H1 (cell line): ENCODE measurements around the gene ENOX2. TPM values are rescaled to one million over a fixed set of nuclear protein-coding genes. Genes with fewer than 3 reads are reported as not detected.

Experiments
- CTCF ChIA-PET: fragments of 300-600 bp; sonication (Branson Sonifier 250); formaldehyde crosslinking; loops from one replicate; lab custom pipeline; 2021; ENCODE audit not compliant: partially characterized antibody; lab: Charles Lee
- POLR2A ChIA-PET: fragments of 300-600 bp; sonication (Branson Sonifier 250); formaldehyde crosslinking; loops from one replicate; lab custom pipeline; 2021; ENCODE audit warnings: inconsistent platforms; ENCODE audit not compliant: partially characterized antibody; lab: Charles Lee
- DNase-seq, 2 experiments: peaks; one replicate each; pipeline versions ENCODE4 v3.0.0 to v3.0.0-alpha.2; 2010 to 2022; ENCODE audit warnings: low spot score in 2 of 2, low read depth in 1 of 2, mixed read lengths in 1 of 2
- FAIRE-seq: peaks from 2 replicates; lab custom pipeline; 2011; peaks lifted over from hg19 to GRCh38; lab: Jason Lieb, UNC
- H2AFZ ChIP-seq: 2 replicates; pipeline ENCODE4 v1.8.1; 2012; ENCODE audit warnings: low read length, inconsistent platforms
- H2AK5ac ChIP-seq: 2 replicates; pipeline ENCODE4 v1.6.1; 2013; ENCODE audit warnings: low read depth, low read length
- H2BK120ac ChIP-seq: replicated peaks from 2 replicates; pipeline ENCODE3; 2013; ENCODE audit warnings: low read depth, low read length, inconsistent platforms
- H2BK12ac ChIP-seq: 2 replicates; pipeline ENCODE4 v1.6.1; 2013; ENCODE audit warnings: low read depth, low read length
- H2BK15ac ChIP-seq: 2 replicates; pipeline ENCODE4 v1.6.1; 2013; ENCODE audit warnings: low read length
- H2BK20ac ChIP-seq: 2 replicates; pipeline ENCODE4 v1.6.1; 2013; ENCODE audit warnings: low read length
- H2BK5ac ChIP-seq: 2 replicates; pipeline ENCODE4 v1.6.1; 2013; ENCODE audit warnings: low read depth, low read length
- H3K14ac ChIP-seq: 2 replicates; pipeline ENCODE4 v1.6.1; 2013; ENCODE audit warnings: inconsistent platforms; ENCODE audit not compliant: insufficient read length
- H3K18ac ChIP-seq: 2 replicates; pipeline ENCODE4 v1.6.1; 2013; ENCODE audit warnings: low read length; ENCODE audit errors: extremely low read depth
- H3K23ac ChIP-seq: 2 replicates; pipeline ENCODE4 v1.6.1; 2013; ENCODE audit warnings: inconsistent platforms; ENCODE audit not compliant: insufficient read length
- H3K23me2 ChIP-seq: 2 replicates; pipeline ENCODE4 v1.6.1; 2013; ENCODE audit warnings: low read depth, low read length
- H3K27ac ChIP-seq: 2 replicates; pipeline ENCODE4 v1.6.1; 2011; ENCODE audit warnings: low read depth, low read length, inconsistent platforms
- H3K27me3 ChIP-seq, 4 experiments: replicated peaks in 1 of 4; 1 replicate in 1 of 4; 2 replicates in 3 of 4; pipeline versions ENCODE4 v1.6.1 to v1.8.1; 2011 to 2013; ENCODE audit warnings: low read length in 3 of 4, mild to moderate bottlenecking in 3 of 4, inconsistent platforms in 2 of 4, mixed read lengths in 2 of 4, moderate library complexity in 1 of 4; ENCODE audit not compliant: control insufficient read depth in 3 of 4, insufficient read depth in 3 of 4; ENCODE audit errors: extremely low read depth in 1 of 4
- H3K36me3 ChIP-seq, 4 experiments: 2 replicates each; pipeline versions ENCODE4 v1.6.1 to v1.8.1; 2011 to 2013; ENCODE audit warnings: mild to moderate bottlenecking in 4 of 4, low read length in 3 of 4, moderate library complexity in 2 of 4, control low read depth in 1 of 4, inconsistent platforms in 1 of 4; ENCODE audit not compliant: insufficient read depth in 4 of 4, control insufficient read depth in 2 of 4
- H3K4ac ChIP-seq: replicated peaks from 2 replicates; pipeline ENCODE3; 2013; ENCODE audit warnings: low read length, low read depth, mixed read lengths, inconsistent platforms; ENCODE audit not compliant: insufficient read length
- H3K4me1 ChIP-seq, 4 experiments: replicated peaks in 1 of 4; 1 replicate in 1 of 4; 2 replicates in 3 of 4; pipeline versions ENCODE4 v1.6.1 to v1.8.1; 2011 to 2013; ENCODE audit warnings: low read length in 3 of 4, inconsistent platforms in 2 of 4, mixed read lengths in 1 of 4; ENCODE audit not compliant: insufficient read depth in 4 of 4, control insufficient read depth in 3 of 4
- H3K4me2 ChIP-seq, 2 experiments: 2 replicates each; pipeline versions ENCODE4 v1.6.1 to v1.8.1; 2011 to 2013; ENCODE audit warnings: low read depth in 2 of 2, low read length in 2 of 2, control low read depth in 1 of 2, inconsistent platforms in 1 of 2, mild to moderate bottlenecking in 1 of 2; ENCODE audit not compliant: insufficient read depth in 1 of 2
- H3K4me3 ChIP-seq, 4 experiments: fragments of 200-600, 300-600 bp in 1 of 4; sonication (generic), shearing (Covaris generic), sonication (Bioruptor Twin) in 1 of 4; 2 replicates each; pipeline versions ENCODE4 v1.5.1 to v1.8.1; 2011 to 2016; ENCODE audit warnings: low read length in 4 of 4, low read depth in 3 of 4, control low read depth in 2 of 4, inconsistent platforms in 2 of 4, mild to moderate bottlenecking in 2 of 4, mixed read lengths in 1 of 4, moderate library complexity in 1 of 4; ENCODE audit not compliant: insufficient read depth in 2 of 4; ENCODE audit errors: extremely low read depth in 1 of 4
- H3K56ac ChIP-seq: replicated peaks from 2 replicates; pipeline ENCODE3; 2013; ENCODE audit warnings: low read depth, mild to moderate bottlenecking, mixed read lengths, low read length, inconsistent platforms; ENCODE audit not compliant: insufficient read length
- H3K79me1 ChIP-seq: 2 replicates; pipeline ENCODE4 v1.6.1; 2013; ENCODE audit warnings: low read depth, low read length, control low read depth
- H3K79me2 ChIP-seq, 2 experiments: 2 replicates each; pipeline versions ENCODE4 v1.6.1 to v1.8.1; 2012 to 2013; ENCODE audit warnings: low read length in 2 of 2, mild to moderate bottlenecking in 2 of 2, inconsistent platforms in 1 of 2; ENCODE audit not compliant: insufficient read depth in 2 of 2, control insufficient read depth in 1 of 2
- H3K9ac ChIP-seq, 4 experiments: replicated peaks in 1 of 4; 1 replicate in 1 of 4; 2 replicates in 3 of 4; pipeline versions ENCODE4 v1.6.1 to v1.8.1; 2011 to 2013; ENCODE audit warnings: low read depth in 3 of 4, low read length in 3 of 4, control low read depth in 2 of 4, mild to moderate bottlenecking in 2 of 4, moderate library complexity in 2 of 4, inconsistent platforms in 1 of 4; ENCODE audit errors: extremely low read depth in 1 of 4
- H3K9me3 ChIP-seq, 2 experiments: 2 replicates each; pipeline versions ENCODE4 v1.6.1 to v1.8.1; 2012 to 2013; ENCODE audit warnings: mild to moderate bottlenecking in 2 of 2, moderate library complexity in 2 of 2, control low read depth in 1 of 2, inconsistent platforms in 1 of 2, low read depth in 1 of 2, low read length in 1 of 2, mixed read lengths in 1 of 2; ENCODE audit not compliant: insufficient read depth in 2 of 2
- H4K20me1 ChIP-seq, 2 experiments: replicated peaks in 1 of 2; 2 replicates each; pipeline versions ENCODE3 to v1.8.1; 2011 to 2013; ENCODE audit warnings: inconsistent platforms in 2 of 2, low read length in 2 of 2, mild to moderate bottlenecking in 1 of 2; ENCODE audit not compliant: insufficient read depth in 2 of 2, control insufficient read depth in 1 of 2
- H4K5ac ChIP-seq: 2 replicates; pipeline ENCODE4 v1.6.1; 2013; ENCODE audit warnings: low read length, low read depth, mixed read lengths, inconsistent platforms; ENCODE audit not compliant: insufficient read length
- H4K8ac ChIP-seq: 2 replicates; pipeline ENCODE4 v1.8.0; 2013; ENCODE audit warnings: mild to moderate bottlenecking, moderate library complexity, low read length, inconsistent platforms; ENCODE audit not compliant: insufficient read depth; ENCODE audit errors: extremely low read depth
- H4K91ac ChIP-seq: replicated peaks from 2 replicates; pipeline ENCODE3; 2013; ENCODE audit warnings: low read length, mixed read lengths, inconsistent platforms; ENCODE audit not compliant: insufficient read length
- ASH2L ChIP-seq: fragments of 200-600, 300-600 bp; sonication (generic); IDR thresholded peaks from one replicate; pipeline ENCODE4 v1.7.1; 2017; ENCODE audit warnings: low read length
- BCL11A ChIP-seq, 2 experiments: IDR thresholded peaks; one replicate each; pipeline ENCODE4 v1.6.1; 2011; ENCODE audit warnings: low read depth in 2 of 2, low read length in 2 of 2, mild to moderate bottlenecking in 2 of 2
- CBX5 ChIP-seq: fragments of 300-800, 300-1000 bp; sonication (generic); IDR thresholded peaks from 2 replicates; pipeline ENCODE4 v1.7.1; 2016; ENCODE audit warnings: antibody characterized with exemption, low read length, low read depth
- CBX8 ChIP-seq: fragments of 300-800, 300-1000 bp; sonication (generic); IDR thresholded peaks from 2 replicates; pipeline ENCODE4 v1.7.1; 2016; ENCODE audit warnings: low read depth, low read length, borderline replicate concordance
- FOSL1 ChIP-seq: IDR thresholded peaks from 2 replicates; pipeline ENCODE4 v1.6.1; 2011; ENCODE audit warnings: mild to moderate bottlenecking, low read depth, low read length, moderate library complexity; ENCODE audit not compliant: insufficient read depth
- HDAC6 ChIP-seq: IDR thresholded peaks from one replicate; pipeline ENCODE4 v1.7.1; 2012; ENCODE audit warnings: low read depth, mild to moderate bottlenecking, inconsistent platforms, low read length, moderate library complexity
- MAFK ChIP-seq: IDR thresholded peaks from 2 replicates; pipeline ENCODE4 v1.6.1; 2012; ENCODE audit warnings: low read depth, mild to moderate bottlenecking, improper control_type of control experiment, low read length
- NANOG ChIP-seq: IDR thresholded peaks from 2 replicates; pipeline ENCODE4 v1.6.1; 2011; ENCODE audit warnings: low read length, low read depth, mild to moderate bottlenecking, inconsistent platforms; ENCODE audit not compliant: insufficient read depth, poor library complexity, severe bottlenecking
- SRF ChIP-seq: IDR thresholded peaks from 2 replicates; pipeline ENCODE4 v1.6.1; 2011; ENCODE audit warnings: mild to moderate bottlenecking, low read depth, low read length, moderate library complexity
- TBP ChIP-seq: IDR thresholded peaks from 2 replicates; pipeline ENCODE4 v1.6.1; 2011; ENCODE audit warnings: low read depth, low read length, improper control_type of control experiment
- TCF12 ChIP-seq: IDR thresholded peaks from 2 replicates; pipeline ENCODE4 v1.6.1; 2011; ENCODE audit warnings: low read depth, mild to moderate bottlenecking, low read length
- WGBS, 2 experiments: shearing (Covaris generic) in 1 of 2; methylation state at CpG; one replicate each; pipeline versions ENCODE4 v1.1.6 to v1.1.7; 2013 to 2015; ENCODE audit warnings: low lambda C conversion rate in 2 of 2, mixed read lengths in 2 of 2, inconsistent platforms in 1 of 2, low coverage in 1 of 2, missing lambda C conversion rate in 1 of 2; ENCODE audit not compliant: insufficient replicate concordance in 2 of 2, insufficient coverage in 1 of 2, insufficient read length in 1 of 2; ENCODE audit errors: extremely low coverage in 1 of 2, missing lambda C conversion rate in 1 of 2; 5-methylcytosine and 5-hydroxymethylcytosine counted together
- polyA plus RNA-seq, 7 experiments: library from polyadenylated mRNA; depleted of rRNA in 3 of 7; stranded (reverse) in 5 of 7; unstranded in 2 of 7; fragments of >200 nt in 5 of 7; fragments of 200-250 nt in 2 of 7; gene quantifications; 1 replicate in 5 of 7; 2 replicates in 1 of 7; 4 replicates in 1 of 7; pipeline versions ENCODE4 v1.2.1 to v1.2.3, GENCODE V29; 2011 to 2013; ENCODE audit warnings: missing spikeins in 2 of 7, mixed read lengths in 2 of 7
- total RNA-seq: library from RNA; stranded (reverse); fragmentation: NEBNext Ultra II Directional; extraction: Animal tissue kit (Norgen Biotek cat#: 25700); gene quantifications from 2 replicates; pipeline ENCODE4 v1.2.1, GENCODE V29; 2021

The ENOX2 gene
- total and polyA plus RNA-seq, 2 of the 8 experiments (the other 6 are each of a cell fraction or from before 2014, with no cell fraction given): 4.5 to 12.3 TPM

DNA sequence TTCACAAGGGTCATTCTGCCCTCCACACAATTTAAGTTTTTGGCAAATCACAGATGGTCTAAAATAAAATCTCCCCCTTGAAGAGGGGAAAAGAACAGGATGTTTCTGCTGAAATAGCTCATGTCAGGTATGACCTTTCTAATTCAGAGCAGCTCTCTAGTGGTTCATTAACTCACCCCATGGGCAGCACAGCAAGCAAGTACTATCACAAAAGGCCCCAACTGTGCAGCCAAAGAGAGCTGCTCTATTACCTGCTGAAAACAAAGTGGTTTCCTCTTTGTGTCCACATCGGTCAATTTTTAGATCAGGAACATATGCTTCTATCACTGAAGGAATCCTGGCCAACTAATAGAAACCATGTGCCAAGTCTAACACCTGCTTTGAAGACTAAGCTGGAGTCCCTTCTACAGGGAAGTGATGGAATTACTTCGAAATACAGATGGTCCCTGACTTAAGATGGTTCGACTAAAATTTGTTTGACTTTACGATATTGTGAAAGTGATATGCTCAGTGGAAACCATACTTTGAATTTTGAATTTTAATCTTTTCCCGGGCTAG, 164.3 kb downstream of the ENOX2 start:
- no peaks in the 10 kb centered on the region for H3K23me2 ChIP-seq
- no peak overlapping the region for H2AFZ ChIP-seq
- H3K27me3 ChIP-seq: no peaks in the 10 kb centered on the region
- H3K9ac ChIP-seq: no peak overlapping the region
- H3K18ac ChIP-seq: no peak overlapping the region
- H3K9me3 ChIP-seq: no peaks in the 10 kb centered on the region
- H3K79me1 ChIP-seq: no peaks in the 10 kb centered on the region
- no peaks in the 10 kb centered on the region for H3K79me2 ChIP-seq
- no peak overlapping the region for H2AK5ac ChIP-seq
- H3K36me3 ChIP-seq: no peaks in the 10 kb centered on the region
- H4K8ac ChIP-seq: no peak overlapping the region
- H3K56ac ChIP-seq: no peak overlapping the region
- no peak overlapping the region for H2BK120ac ChIP-seq
- no peaks in the 10 kb centered on the region for H4K20me1 ChIP-seq
- H3K4me3 ChIP-seq: no peak overlapping the region
- no peak overlapping the region for H2BK12ac ChIP-seq
- WGBS, 2 experiments: 45% methylated on average over 5 of the region's 5 CpGs; no CpG with 5 or more reads in 1 of the 2 experiments
- H3K27ac ChIP-seq: no peak overlapping the region
- no peak overlapping the region for H3K14ac ChIP-seq
- peak overlapping the region in 1 of 2 experiments; percentile 27; a peak in 1 of 4 replicates for H3K4me2 ChIP-seq
- peak; percentile 88 for FAIRE-seq
- POLR2A ChIA-PET: no interaction called here
- no peak overlapping the region for H4K91ac ChIP-seq
- no peak overlapping the region for H3K23ac ChIP-seq
- H2BK15ac ChIP-seq: no peak overlapping the region
- H4K5ac ChIP-seq: no peak overlapping the region
- no peak overlapping the region for H3K4ac ChIP-seq
- TF ChIP-seq HDAC6: no peak
- TF ChIP-seq ASH2L: no peak
- TF ChIP-seq MAFK: no peak
- peak in 1 of 2 experiments; percentile 19 for TF ChIP-seq BCL11A (IDR thresholded peaks at IDR 0.05; ENCODE audit: low read depth in 2 of 2, low read length in 2 of 2)
- no peak for TF ChIP-seq SRF
- TF ChIP-seq CBX8: no peak
- TF ChIP-seq TCF12: no peak
- TF ChIP-seq NANOG: peak; percentile 95
- TF ChIP-seq TBP: no peak
- no peak for TF ChIP-seq FOSL1
- TF ChIP-seq CBX5: no peak
- CTCF ChIA-PET: interaction anchor here (1.2 kb wide), 1 partner anchor 198 kb away, joined by 3 read pairs; no protein-coding TSS in a partner anchor
- H2BK5ac ChIP-seq: no peak overlapping the region
- H3K4me1 ChIP-seq: peaks cover 0 to 14% (median 2%) of the 10 kb centered on the region in 4 experiments; a peak in 3 of 7 replicates
- no peak overlapping the region for H2BK20ac ChIP-seq
- peak in 1 of 2 experiments; percentile 47 for DNase-seq
